ENCODE data around the gene BIRC7. TPM values are rescaled to one million over a fixed set of nuclear protein-coding genes. Genes with fewer than 3 reads are reported as not detected.

BIRC7 gene
- total RNA-seq, 1 experiment from 2014 or later, result not detected

- BruUV-seq (replicated peaks), result no TSS peak
- no peak overlapping the region for H3K4me3 ChIP-seq
- no peaks in the 10 kb centered on the region for H4K20me1 ChIP-seq (ENCODE audit: insufficient read depth)
- H3K27ac ChIP-seq, result no peak overlapping the region
- ChIA-PET CTCF (no interaction called here), POLR2A (ENCODE audit: unreplicated experiment) (no interaction called here)
- intact Hi-C loops (cut with micrococcal nuclease; ENCODE audit: unreplicated experiment), result no loop called here
- no peaks in the 10 kb centered on the region for H3K36me3 ChIP-seq (ENCODE audit: low read depth)
- no peak overlapping the region for H3K4me2 ChIP-seq
- no peaks in the 10 kb centered on the region for H3F3A ChIP-seq (ENCODE audit: insufficient read depth, low read depth)
- no peaks in the 10 kb centered on the region for H3K79me2 ChIP-seq (ENCODE audit: low read depth)
- DNase-seq, result no peak
- H3K4me1 ChIP-seq (replicated peaks; ENCODE audit: insufficient read depth), result no peaks in the 10 kb centered on the region
- no peaks in the 10 kb centered on the region for H3K9me2 ChIP-seq (ENCODE audit: insufficient read depth)
- peaks cover 88% of the 10 kb centered on the region for H3K27me3 ChIP-seq (ENCODE audit: insufficient read depth, low read depth)
- H2AFZ ChIP-seq, result no peak overlapping the region
- no peaks in the 10 kb centered on the region for H3K9me3 ChIP-seq (ENCODE audit: insufficient read depth, low read depth)
- TF ChIP-seq EZH2 (IDR thresholded peaks at IDR 0.05; ENCODE audit: low read depth), result no peak
- TF ChIP-seq CTCF (conservative IDR thresholded peaks at IDR 0.05), result no peak
Measured at GRCh38 chr20:63256954-63257353, 21.2 kb downstream of the BIRC7 start.

DNA sequence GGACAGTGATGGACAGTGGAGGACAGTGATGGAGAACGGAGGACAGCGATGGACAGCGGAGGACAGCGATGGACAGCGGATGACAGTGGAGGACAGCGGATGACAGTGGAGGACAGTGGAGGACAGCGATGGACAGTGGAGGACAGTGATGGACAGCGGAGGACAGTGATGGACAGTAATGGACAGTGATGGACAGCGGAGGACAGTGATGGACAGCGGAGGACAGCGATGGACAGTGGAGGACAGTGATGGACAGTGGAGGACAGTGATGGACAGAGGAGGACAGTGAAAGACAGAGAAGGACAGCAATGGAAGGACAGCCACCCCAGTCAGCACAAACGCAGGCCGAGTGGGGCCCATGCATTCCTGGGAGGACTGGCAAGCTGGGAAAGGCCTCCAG, 21.9 kb downstream of the BIRC7 start:
- H3K27ac ChIP-seq, result no peak overlapping the region
- H3K4me1 ChIP-seq (replicated peaks; ENCODE audit: insufficient read depth), result no peaks in the 10 kb centered on the region
- intact Hi-C loops (cut with micrococcal nuclease; ENCODE audit: unreplicated experiment), result no loop called here
- BruUV-seq (replicated peaks), result no TSS peak
- H3K9me2 ChIP-seq (ENCODE audit: insufficient read depth), result no peaks in the 10 kb centered on the region
- POLR2A ChIA-PET (ENCODE audit: unreplicated experiment), result no interaction called here
- no peaks in the 10 kb centered on the region for H4K20me1 ChIP-seq (ENCODE audit: insufficient read depth)
- no peaks in the 10 kb centered on the region for H3K36me3 ChIP-seq (ENCODE audit: low read depth)
- H3K79me2 ChIP-seq (ENCODE audit: low read depth), result no peaks in the 10 kb centered on the region
- H3K9me3 ChIP-seq (ENCODE audit: insufficient read depth, low read depth), result no peaks in the 10 kb centered on the region
- TF ChIP-seq CTCF (conservative IDR thresholded peaks at IDR 0.05) (no peak), EZH2 (IDR thresholded peaks at IDR 0.05; ENCODE audit: low read depth) (no peak)
- no peak overlapping the region for H2AFZ ChIP-seq
- peaks cover 88% of the 10 kb centered on the region for H3K27me3 ChIP-seq (ENCODE audit: insufficient read depth, low read depth)
- H3K4me2 ChIP-seq, result no peak overlapping the region
- H3F3A ChIP-seq (ENCODE audit: insufficient read depth, low read depth), result no peaks in the 10 kb centered on the region
- CTCF ChIA-PET, result no interaction called here
- no peak overlapping the region for H3K4me3 ChIP-seq
- no peak for DNase-seq

GRCh38 chr20:63258781-63259180, 23.1 kb downstream of the BIRC7 start:
- no peaks in the 10 kb centered on the region for H3K79me2 ChIP-seq (ENCODE audit: low read depth)
- no peaks in the 10 kb centered on the region for H3K4me1 ChIP-seq (replicated peaks; ENCODE audit: insufficient read depth)
- no peak overlapping the region for H3K27ac ChIP-seq
- TF ChIP-seq EZH2 (IDR thresholded peaks at IDR 0.05; ENCODE audit: low read depth), result no peak
- TF ChIP-seq CTCF (conservative IDR thresholded peaks at IDR 0.05), result no peak
- H3K4me2 ChIP-seq, result no peak overlapping the region
- H3K9me3 ChIP-seq (ENCODE audit: insufficient read depth, low read depth), result no peaks in the 10 kb centered on the region
- DNase-seq, result no peak
- ChIA-PET CTCF (no interaction called here), POLR2A (ENCODE audit: unreplicated experiment) (no interaction called here)
- H3K9me2 ChIP-seq (ENCODE audit: insufficient read depth), result no peaks in the 10 kb centered on the region
- intact Hi-C loops (cut with micrococcal nuclease; ENCODE audit: unreplicated experiment), result no loop called here
- no peak overlapping the region for H3K4me3 ChIP-seq
- H4K20me1 ChIP-seq (ENCODE audit: insufficient read depth), result no peaks in the 10 kb centered on the region
- peaks cover 91% of the 10 kb centered on the region for H3K27me3 ChIP-seq (ENCODE audit: insufficient read depth, low read depth)
- no TSS peak for BruUV-seq (replicated peaks)
- no peaks in the 10 kb centered on the region for H3F3A ChIP-seq (ENCODE audit: insufficient read depth, low read depth)
- H2AFZ ChIP-seq, result no peak overlapping the region
- H3K36me3 ChIP-seq (ENCODE audit: low read depth), result no peaks in the 10 kb centered on the region
